Esophagus muscularis mucosa (tissue), 3 donors: ENCODE data around the gene DGCR8.

Experiments used
- CTCF ChIP-seq, 3 experiments: fragments of 200-600 bp in 2 of 3; fragments of 450-650 bp in 1 of 3; sonication (generic) in 2 of 3; IDR thresholded peaks; one replicate each; pipeline ENCODE4 v1.5.1; 2017 to 2019; ENCODE audit warnings: antibody characterized with exemption in 3 of 3, mild to moderate bottlenecking in 2 of 3, moderate library complexity in 1 of 3
- EP300 ChIP-seq: sonication (generic); formaldehyde crosslinking; IDR thresholded peaks from one replicate; pipeline ENCODE4 v1.6.1; 2017; ENCODE audit warnings: antibody characterized with exemption

DNA sequence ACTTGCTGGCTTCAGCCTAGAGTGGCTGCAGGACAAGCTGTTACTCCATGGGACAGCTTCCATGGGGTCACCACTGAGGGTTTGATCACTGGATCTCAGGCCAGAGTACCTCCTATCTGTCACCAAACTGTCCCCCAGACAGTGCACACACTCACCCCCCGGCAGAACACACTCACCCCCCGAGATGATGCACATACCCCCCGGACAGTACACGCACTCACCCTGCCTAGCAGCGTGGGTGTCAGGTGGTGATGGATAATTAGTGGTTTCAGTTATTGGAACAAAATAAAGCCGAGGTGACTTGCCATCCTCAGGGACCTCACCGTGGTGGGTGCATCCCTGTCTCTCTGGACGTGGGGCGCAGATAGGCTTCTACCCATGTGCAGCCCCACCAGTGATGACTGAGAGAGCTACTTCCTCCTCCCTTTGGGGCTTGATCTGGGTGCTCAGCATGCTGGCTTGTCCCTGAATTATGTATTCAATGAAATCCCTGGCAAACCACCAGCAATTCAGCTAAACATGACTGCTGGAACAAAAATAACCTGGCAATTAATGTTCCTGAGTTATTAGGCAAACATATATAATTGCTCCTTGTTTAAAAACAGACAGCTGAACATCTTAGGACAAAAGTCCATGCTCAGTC is 40.2 kb upstream of the DGCR8 start:
- no peak for TF ChIP-seq CTCF (IDR thresholded peaks at IDR 0.05)
- TF ChIP-seq EP300, result no peak
